Thymus (tissue), 11 donors: ENCODE data around the gene ABHD16B. TPM values are rescaled to one million over a fixed set of nuclear protein-coding genes. Genes with fewer than 3 reads are reported as not detected.
A peak's percentile ranks its signal among the peaks of the same experiment; 100 is the strongest.

Experiments
- DNase-seq, 9 donors: peaks; one replicate each; pipeline ENCODE4 v3.0.0-alpha.2; 2013; ENCODE audit warnings: low spot score in 9 of 9, low read depth in 6 of 9, missing footprints in 1 of 9
- H3K27ac ChIP-seq, 2 donors: one replicate each; pipeline ENCODE4 v1.5.1; 2013; ENCODE audit warnings: control low read depth in 1 of 2, low read depth in 1 of 2, low read length in 1 of 2, mild to moderate bottlenecking in 1 of 2, moderate library complexity in 1 of 2
- H3K27me3 ChIP-seq, 2 donors: one replicate each; pipeline ENCODE4 v1.5.1; 2013; ENCODE audit warnings: low read length in 1 of 2; ENCODE audit not compliant: control insufficient read depth in 2 of 2, insufficient read depth in 1 of 2
- H3K36me3 ChIP-seq, 2 donors: one replicate each; pipeline ENCODE4 v1.5.1; 2013; ENCODE audit warnings: low read length in 1 of 2, mild to moderate bottlenecking in 1 of 2, moderate library complexity in 1 of 2; ENCODE audit not compliant: control insufficient read depth in 2 of 2, insufficient read depth in 2 of 2
- H3K4me1 ChIP-seq, 2 donors: one replicate each; pipeline ENCODE4 v1.5.1; 2013; ENCODE audit warnings: low read length in 2 of 2; ENCODE audit not compliant: control insufficient read depth in 2 of 2, insufficient read depth in 2 of 2
- H3K4me3 ChIP-seq, 2 donors: one replicate each; pipeline ENCODE4 v1.5.1; 2013; ENCODE audit warnings: low read length in 2 of 2, control low read depth in 1 of 2, mild to moderate bottlenecking in 1 of 2
- H3K9me3 ChIP-seq, 2 donors: one replicate each; pipeline ENCODE4 v1.5.1; 2013; ENCODE audit warnings: low read length in 1 of 2, mild to moderate bottlenecking in 1 of 2; ENCODE audit not compliant: control insufficient read depth in 2 of 2, insufficient read depth in 1 of 2
- WGBS: extraction: QIAGEN DNeasy Blood & Tissue Kit; methylation state at CpG from one replicate; pipeline ENCODE4 v1.1.7; 2013; 5-methylcytosine and 5-hydroxymethylcytosine counted together
- polyA plus RNA-seq: library from polyadenylated mRNA; stranded (reverse); fragments of 200-250 nt; gene quantifications from one replicate; pipeline ENCODE4 v1.2.3, GENCODE V29; 2013
- total RNA-seq: library from RNA; stranded (reverse); fragments of 120-200 nt; gene quantifications from one replicate; pipeline ENCODE4 v1.2.4, GENCODE V29; 2013
- donor health status: healthy.

The ABHD16B gene
- total and polyA plus RNA-seq, 2 donors: 0.57 TPM; not detected in 1

GRCh38 chr20:63895202-63895951 is 34.1 kb downstream of the ABHD16B start:
- WGBS: under 1% methylated on average over 86 of the region's 87 CpGs
- peak in 1 of 9 donors; percentile 50 for DNase-seq

GRCh38 chr20:63895952-63896263 is 34.6 kb downstream of the ABHD16B start:
- 1% methylated on average over 5 of the region's 5 CpGs for WGBS
- Histone ChIP-seq H3K4me3 (peak overlapping the region; percentile 62 to 93), H3K9me3 (no peaks in the 10 kb centered on the region), H3K36me3 (peaks cover 14 to 19% of the 10 kb centered on the region in 2 donors), H3K4me1 (peaks cover 20 to 22% of the 10 kb centered on the region in 2 donors), H3K27ac (peak overlapping the region; percentile 56 to 75), H3K27me3 (peaks cover 0 to 7% of the 10 kb centered on the region in 2 donors)
- DNase-seq: peak in 1 of 9 donors; percentile 21

More at GRCh38 chr20:63895202-63895951, 34.1 kb downstream of the ABHD16B start:
- H3K4me3 ChIP-seq: peak overlapping the region; percentile 62 to 93
- peaks cover 14 to 24% of the 10 kb centered on the region in 2 donors for H3K36me3 ChIP-seq
- H3K27ac ChIP-seq: peak overlapping the region; percentile 75 to 83
- peaks cover 0 to 7% of the 10 kb centered on the region in 2 donors for H3K27me3 ChIP-seq
- H3K4me1 ChIP-seq: peaks cover 20 to 22% of the 10 kb centered on the region in 2 donors
- H3K9me3 ChIP-seq: no peaks in the 10 kb centered on the region

GRCh38 chr20:63896264-63897105 is 35.2 kb downstream of the ABHD16B start:
- 23% methylated on average over 18 of the region's 18 CpGs for WGBS
- Histone ChIP-seq H3K9me3 (no peaks in the 10 kb centered on the region), H3K4me1 (peaks cover 22% of the 10 kb centered on the region in 2 donors), H3K36me3 (peaks cover 8 to 18% of the 10 kb centered on the region in 2 donors), H3K27me3 (peaks cover 0 to 7% of the 10 kb centered on the region in 2 donors), H3K4me3 (peak overlapping the region; percentile 62 to 93), H3K27ac (peak overlapping the region; percentile 75 to 78)
- DNase-seq: peak in 3 of 9 donors; percentile 14 to 48 (median 21)

GRCh38 chr20:63897978-63898561 is 36.8 kb downstream of the ABHD16B start:
- no peak overlapping the region for H3K4me3 ChIP-seq
- H3K4me1 ChIP-seq: peaks cover 22% of the 10 kb centered on the region in 2 donors
- H3K9me3 ChIP-seq: no peaks in the 10 kb centered on the region
- WGBS: 97% methylated on average over 6 of the region's 6 CpGs
- DNase-seq: no peak
- peaks cover 0 to 7% of the 10 kb centered on the region in 2 donors for H3K27me3 ChIP-seq
- no peak overlapping the region for H3K27ac ChIP-seq
- peaks cover 7 to 14% of the 10 kb centered on the region in 2 donors for H3K36me3 ChIP-seq

GRCh38 chr20:63898882-63899558 is 37.7 kb downstream of the ABHD16B start:
- Histone ChIP-seq H3K36me3 (peaks cover 7 to 18% of the 10 kb centered on the region in 2 donors), H3K4me3 (no peak overlapping the region), H3K4me1 (peaks cover 22% of the 10 kb centered on the region in 2 donors), H3K9me3 (no peaks in the 10 kb centered on the region), H3K27ac (no peak overlapping the region), H3K27me3 (peaks cover 0 to 7% of the 10 kb centered on the region in 2 donors)
- DNase-seq: no peak
- WGBS: 94% methylated on average over 10 of the region's 10 CpGs

GRCh38 chr20:63900413-63900812 is 39.1 kb downstream of the ABHD16B start:
- DNase-seq: no peak
- Histone ChIP-seq H3K4me3 (no peak overlapping the region), H3K4me1 (peaks cover 20 to 21% of the 10 kb centered on the region in 2 donors), H3K27ac (no peak overlapping the region), H3K9me3 (no peaks in the 10 kb centered on the region), H3K36me3 (peaks cover 12 to 19% of the 10 kb centered on the region in 2 donors), H3K27me3 (no peaks in the 10 kb centered on the region)
- 92% methylated on average over 3 of the region's 3 CpGs for WGBS

- peaks cover 5 to 6% of the 10 kb centered on the region in 2 donors for H3K4me1 ChIP-seq
- DNase-seq: no peak
- no peaks in the 10 kb centered on the region for H3K9me3 ChIP-seq
- 93% methylated on average over 11 of the region's 11 CpGs for WGBS
- no peaks in the 10 kb centered on the region for H3K27me3 ChIP-seq
- no peak overlapping the region for H3K27ac ChIP-seq
- H3K36me3 ChIP-seq: peaks cover 8 to 14% of the 10 kb centered on the region in 2 donors
- no peak overlapping the region for H3K4me3 ChIP-seq
These were observed 42.7 kb downstream of the ABHD16B start for GRCh38 chr20:63903796-63904561.

GRCh38 chr20:63908008-63908682 is 46.8 kb downstream of the ABHD16B start:
- no peak overlapping the region for H3K4me3 ChIP-seq
- H3K27me3 ChIP-seq: no peaks in the 10 kb centered on the region
- H3K27ac ChIP-seq: no peak overlapping the region
- H3K4me1 ChIP-seq: peaks cover 3 to 5% of the 10 kb centered on the region in 2 donors
- no peak for DNase-seq
- H3K9me3 ChIP-seq: no peaks in the 10 kb centered on the region
- H3K36me3 ChIP-seq: peaks cover 8 to 10% of the 10 kb centered on the region in 2 donors
- WGBS: 94% methylated on average over 16 of the region's 16 CpGs
